Epithelial cell of prostate (primary cell): ENCODE results near the gene PAAF1.

Experiments used
- DNase-seq: peaks from one replicate; pipeline ENCODE4 v3.0.0-alpha.2; 2011; ENCODE audit warnings: low read depth, low spot score
- H3K27ac ChIP-seq: fragments of 450-650 bp; 2 replicates; pipeline ENCODE4 v1.5.1; 2017; ENCODE audit warnings: mild to moderate bottlenecking

PAAF1 gene

DNA sequence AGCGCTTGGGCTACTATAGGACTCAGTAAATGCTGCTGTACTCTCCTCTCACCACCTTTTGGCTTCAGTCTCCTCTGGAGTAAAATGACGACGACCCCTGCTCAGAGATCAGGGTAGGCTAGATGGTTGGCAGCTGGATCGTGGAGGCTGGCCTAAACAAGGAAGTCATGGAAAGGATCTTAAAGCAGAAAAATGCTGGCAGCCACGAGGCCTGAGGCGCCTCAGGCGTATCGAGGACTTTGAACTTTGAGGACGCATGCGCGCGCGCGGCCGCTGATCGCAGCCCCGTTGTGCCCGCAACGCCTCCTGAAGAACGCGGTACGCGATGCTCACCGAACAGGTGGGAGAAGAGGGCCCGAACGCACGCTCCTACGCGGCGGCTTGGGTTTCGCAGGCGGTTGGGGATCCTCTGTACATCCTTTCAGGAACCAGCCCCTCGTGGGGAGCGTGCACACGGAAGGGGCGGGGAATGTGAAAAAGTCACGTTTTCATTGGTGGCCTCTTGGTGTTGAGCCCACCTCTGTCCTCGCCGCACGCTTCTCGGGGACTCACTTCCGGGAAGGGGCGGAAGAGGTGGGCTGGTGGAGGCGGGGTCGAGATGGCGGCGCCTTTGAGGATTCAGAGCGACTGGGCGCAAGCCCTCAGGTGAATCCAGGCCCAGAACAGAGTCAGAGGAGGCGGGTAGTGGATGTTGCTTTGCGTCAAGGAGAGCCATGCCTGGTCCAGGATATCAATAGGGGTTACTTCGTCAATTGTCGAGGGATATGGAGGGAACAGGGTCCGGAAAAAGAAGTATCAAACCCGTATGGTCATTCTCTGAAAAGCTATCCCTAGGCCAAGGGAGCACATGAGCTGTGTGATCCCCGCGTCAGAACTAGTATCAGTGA, at the start of gene PAAF1, which contains the start of gene COA4:
TSS of gene PAAF1 (plus strand) at position 576 of the 887 bp plus-strand sequence. CDS start at position 599, 23 bp downstream.
TSS of gene COA4 (minus strand) at position 423 of the 887 bp plus-strand sequence. CDS start 3,468 bp downstream, outside the sequence.
- peak within 1 kb of the TSS; percentile 91 for H3K27ac ChIP-seq
- DNase-seq = peak; percentile 72

GRCh38 chr11:73830261-73830660, 46.5 kb upstream of the PAAF1 start:
- no peak overlapping the region for H3K27ac ChIP-seq
- no peak for DNase-seq

GRCh38 chr11:73833067-73833466, 43.7 kb upstream of the PAAF1 start:
- DNase-seq = no peak
- no peak overlapping the region for H3K27ac ChIP-seq

GRCh38 chr11:73838443-73839122, 38.2 kb upstream of the PAAF1 start:
- no peak overlapping the region for H3K27ac ChIP-seq
- DNase-seq = no peak

DNA sequence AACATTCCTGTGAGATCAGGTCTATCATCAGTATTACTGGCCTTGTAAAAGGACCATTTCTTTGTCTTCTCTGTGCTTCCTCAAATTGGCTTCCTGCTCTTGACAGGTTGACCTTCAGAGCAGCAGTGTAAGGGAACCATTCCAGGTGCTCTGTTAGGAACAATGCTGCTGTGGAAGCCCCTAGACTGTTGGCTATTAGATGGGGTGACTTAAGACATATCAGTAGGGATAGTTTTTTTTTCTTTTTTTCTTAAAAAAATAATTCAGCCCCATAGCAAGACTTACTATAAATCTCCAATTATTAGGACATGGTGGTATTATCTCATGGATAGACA, 37.7 kb upstream of the PAAF1 start:
- H3K27ac ChIP-seq = no peak overlapping the region
- DNase-seq = no peak

DNA sequence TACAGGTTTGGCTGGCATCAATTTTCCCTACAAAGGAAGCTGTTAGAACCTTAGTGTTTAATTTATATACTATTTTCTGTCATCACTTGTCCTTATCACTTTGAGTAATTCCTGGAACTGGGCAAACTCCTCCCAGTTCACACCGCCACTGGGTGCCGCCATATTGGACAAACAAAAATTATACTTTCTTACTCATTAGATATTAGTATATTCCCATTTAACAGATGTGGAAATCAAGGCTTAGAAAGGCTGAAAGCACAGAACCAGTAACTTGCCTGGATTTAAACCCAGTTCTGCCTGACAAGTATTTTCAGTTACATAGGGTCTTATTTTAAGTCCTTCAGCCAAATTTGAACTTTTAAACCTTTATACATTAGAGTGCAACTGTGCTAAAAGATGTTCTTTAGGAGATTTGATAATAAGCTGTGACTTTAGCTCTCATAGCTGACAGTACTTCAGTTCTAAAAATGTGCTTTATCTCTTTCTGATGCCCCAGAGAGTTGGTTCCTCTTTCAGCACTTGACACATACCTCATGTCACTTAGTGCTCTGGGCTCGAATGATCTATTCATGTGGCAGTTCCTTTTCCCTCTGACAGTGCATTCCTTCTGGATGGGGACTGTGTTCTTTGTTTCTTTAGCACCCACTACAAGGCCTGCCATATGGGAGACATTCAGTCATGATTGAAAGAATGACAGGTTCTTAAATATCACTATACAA, 25.6 kb upstream of the PAAF1 start:
- no peak for DNase-seq
- H3K27ac ChIP-seq = no peak overlapping the region

DNA sequence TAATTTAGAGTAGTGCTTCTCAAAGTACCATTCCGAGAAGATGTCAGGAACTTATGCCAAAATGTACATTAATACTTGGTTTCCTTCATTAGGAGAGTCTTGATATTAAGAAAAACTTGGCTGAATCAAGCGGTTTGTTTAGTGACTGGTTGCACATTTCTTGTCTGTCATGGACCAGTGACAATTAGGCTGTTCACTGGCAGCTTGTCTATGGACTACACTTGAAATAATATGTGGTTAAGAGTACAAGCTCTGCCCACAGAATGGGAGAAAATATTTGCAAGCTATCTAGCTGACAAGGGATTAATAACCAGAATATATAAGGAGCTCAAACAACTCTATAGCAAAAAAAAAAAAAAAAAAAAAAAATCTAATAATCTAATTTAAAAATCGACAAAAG, 24.8 kb upstream of the PAAF1 start:
- DNase-seq = no peak
- H3K27ac ChIP-seq = no peak overlapping the region

GRCh38 chr11:73854680-73855079, 22.1 kb upstream of the PAAF1 start:
- H3K27ac ChIP-seq = peak overlapping the region; percentile 82
- DNase-seq = no peak

GRCh38 chr11:73856031-73856567, 20.7 kb upstream of the PAAF1 start:
- no peak overlapping the region for H3K27ac ChIP-seq

GRCh38 chr11:73859671-73860070, 17.1 kb upstream of the PAAF1 start:
- H3K27ac ChIP-seq = no peak overlapping the region
- DNase-seq = no peak

More at GRCh38 chr11:73856031-73856567, 20.7 kb upstream of the PAAF1 start:
- no peak for DNase-seq

DNA sequence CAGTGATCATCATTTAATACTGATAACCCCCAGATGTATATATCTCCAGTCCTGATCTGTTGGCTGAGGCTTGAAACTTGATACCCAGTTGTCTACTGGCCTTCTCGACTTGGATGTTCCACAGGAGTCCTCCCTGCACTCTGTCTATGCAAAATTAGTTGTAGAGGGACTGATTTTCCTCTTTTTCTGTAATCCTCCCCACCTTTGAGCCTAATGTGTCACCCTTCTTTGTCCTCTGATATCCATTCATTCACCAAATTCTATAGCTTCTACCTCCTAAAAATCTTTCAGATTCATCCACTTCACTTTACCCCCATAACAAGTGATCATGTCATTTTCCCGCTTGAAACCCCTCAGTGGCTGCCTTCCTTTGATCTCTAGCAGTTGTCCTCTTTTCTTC, 16.6 kb upstream of the PAAF1 start:
- no peak for DNase-seq
- H3K27ac ChIP-seq = no peak overlapping the region

DNA sequence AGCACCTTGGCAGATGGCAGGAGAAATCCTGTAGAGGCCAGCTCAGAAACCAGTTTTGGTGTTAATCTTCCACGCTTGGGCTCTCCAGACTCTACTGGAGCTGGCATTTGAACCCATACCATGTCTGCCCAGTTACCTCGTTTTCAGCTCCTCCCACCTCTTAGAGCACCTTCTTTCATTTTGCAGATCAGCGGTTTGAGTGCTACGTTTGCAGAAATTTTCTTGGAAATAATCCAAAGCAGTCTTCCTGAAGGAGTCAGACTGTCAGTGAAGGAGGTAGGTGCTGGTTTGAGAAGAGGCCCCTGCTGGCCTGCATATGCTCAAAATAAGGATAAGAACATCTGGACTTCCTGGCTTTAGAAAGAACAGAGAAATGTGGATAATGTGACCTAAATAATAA, 13.8 kb upstream of the PAAF1 start:
- no peak overlapping the region for H3K27ac ChIP-seq
- no peak for DNase-seq

- no peak for DNase-seq
- H3K27ac ChIP-seq = peak overlapping the region; percentile 59
Observed at GRCh38 chr11:73866095-73866579, 10.7 kb upstream of the PAAF1 start.

GRCh38 chr11:73866586-73866996, 10.2 kb upstream of the PAAF1 start:
- peak overlapping the region; percentile 59 for H3K27ac ChIP-seq

DNA sequence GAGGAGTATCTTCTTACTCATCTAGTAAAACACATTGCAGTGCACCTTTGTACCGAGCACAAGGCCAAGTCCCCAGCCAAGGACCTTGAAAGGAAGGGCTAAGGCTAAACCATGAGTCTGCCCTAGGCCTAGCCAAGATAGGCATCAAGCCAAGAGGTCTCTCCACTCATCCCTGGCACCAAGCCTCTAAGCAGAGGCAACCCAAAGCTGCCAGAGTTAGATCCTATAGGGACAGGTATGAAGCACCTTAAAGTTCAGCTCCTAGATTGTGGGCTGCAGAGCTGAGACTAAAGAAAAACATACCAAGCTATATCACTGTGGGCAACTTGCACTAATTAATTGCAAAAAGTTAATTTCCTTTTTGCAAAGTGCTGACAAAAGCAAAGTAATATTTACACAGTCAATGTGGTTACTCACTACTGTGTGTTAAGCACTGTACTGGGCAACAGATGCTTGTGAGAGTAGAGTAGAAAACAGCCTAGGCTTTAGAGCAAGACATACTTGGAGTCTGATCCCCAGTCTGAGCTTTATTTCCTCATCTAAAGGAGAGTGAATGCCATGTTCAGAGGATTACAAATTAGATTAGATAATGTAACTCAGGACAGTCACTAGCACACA, 7.4 kb upstream of the PAAF1 start:
- no peak overlapping the region for H3K27ac ChIP-seq
- no peak for DNase-seq

More at GRCh38 chr11:73866586-73866996, 10.2 kb upstream of the PAAF1 start:
- DNase-seq = peak; percentile 61

- H3K27ac ChIP-seq = no peak overlapping the region
- no peak for DNase-seq
Observed at GRCh38 chr11:73870261-73870660, 6.5 kb upstream of the PAAF1 start.

- no peak for DNase-seq
- no peak overlapping the region for H3K27ac ChIP-seq
Observed at GRCh38 chr11:73872749-73873357, 3.9 kb upstream of the PAAF1 start.

DNA sequence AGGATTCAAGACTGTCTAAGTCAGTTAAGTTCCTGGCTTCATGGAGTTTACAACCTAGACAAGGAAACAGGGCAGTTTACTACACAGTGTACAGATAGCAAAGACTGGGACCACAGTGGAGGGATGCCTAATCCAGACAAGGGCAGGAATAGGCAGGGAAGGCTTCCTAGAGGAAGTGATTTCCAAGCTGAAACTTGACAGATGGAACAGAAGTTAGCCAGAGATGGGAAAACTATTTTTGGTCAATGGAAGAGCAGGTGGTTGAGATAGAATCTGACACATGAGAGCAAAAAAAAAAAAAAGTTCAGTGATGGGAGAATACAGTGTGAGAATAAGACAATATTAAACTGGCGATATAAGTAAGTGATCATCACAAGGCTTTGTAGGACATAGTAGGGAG, 1.4 kb upstream of the PAAF1 start:
- peak overlapping the region; percentile 91 for H3K27ac ChIP-seq
- no peak for DNase-seq

DNA sequence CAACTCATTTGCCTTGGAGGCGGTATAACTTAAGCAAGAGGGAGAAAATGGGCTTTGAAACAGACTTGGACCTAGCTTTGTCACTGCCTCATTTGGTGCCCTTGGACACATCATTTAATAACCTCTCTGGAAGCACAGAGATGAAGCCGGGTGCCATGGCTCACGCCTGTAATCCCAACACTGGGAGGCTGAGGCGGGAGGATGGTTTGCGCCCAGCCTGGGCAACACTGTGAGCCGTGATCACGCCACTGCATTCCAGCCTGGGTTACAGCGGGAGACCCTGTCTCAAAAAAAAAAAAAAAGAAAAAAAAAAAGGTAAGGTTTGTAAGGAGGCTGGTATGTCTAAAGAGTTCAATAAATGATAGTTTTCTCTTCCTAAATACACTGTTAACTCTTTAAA, 959 bp upstream of the PAAF1 start:
- peak overlapping the region; percentile 91 for H3K27ac ChIP-seq
- DNase-seq = no peak
